GM12892 (cell line): Measurements from ENCODE around the gene PROK2.

Source experiments
- POLR2A ChIP-seq: IDR thresholded peaks from 2 replicates; pipeline ENCODE4 v1.6.1; 2011; ENCODE audit warnings: low read depth, low read length, control low read depth
- TAF1 ChIP-seq: IDR thresholded peaks from 2 replicates; pipeline ENCODE4 v1.6.1; 2011; ENCODE audit warnings: low read depth, mild to moderate bottlenecking, control low read depth, low read length, borderline replicate concordance

DNA sequence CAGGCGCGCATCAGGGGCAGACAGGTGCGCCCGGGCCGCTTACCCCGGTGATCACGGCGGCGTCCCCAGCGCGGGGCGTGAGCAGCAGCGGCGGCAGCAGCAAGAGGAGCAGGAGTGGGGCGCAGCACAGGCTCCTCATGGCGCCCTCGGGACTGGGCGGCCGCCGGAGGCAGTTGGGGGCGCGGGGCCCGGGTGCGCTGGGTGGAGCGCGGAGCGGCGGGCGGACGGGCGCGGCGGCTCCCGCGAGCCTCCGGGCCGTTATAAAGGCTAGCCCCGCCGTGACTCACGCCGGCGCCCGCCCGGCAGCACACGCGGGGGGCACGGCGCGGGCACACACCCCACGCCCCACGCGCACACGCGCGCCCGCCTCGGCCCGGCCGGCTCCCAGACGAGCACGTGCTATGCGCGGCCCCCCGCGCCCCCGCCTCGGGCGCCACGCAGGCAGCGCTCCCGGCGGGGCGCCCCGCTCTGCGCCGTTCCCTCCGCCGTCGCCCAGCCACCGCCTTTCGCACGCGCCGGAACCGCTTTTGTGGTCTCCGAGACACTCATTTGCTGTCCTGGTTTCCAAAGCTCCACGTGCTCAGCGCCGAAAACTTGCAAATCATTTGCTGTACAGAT lies at the start of gene PROK2:
- no peak for TF ChIP-seq POLR2A
- no peak for TF ChIP-seq TAF1
